K562 (cell line): ENCODE measurements around the gene ABCB10. TPM values are rescaled to one million over a fixed set of nuclear protein-coding genes. Genes with fewer than 3 reads are reported as not detected.
A peak's percentile ranks its signal among the peaks of the same experiment; 100 is the strongest.

Source experiments
- BHLHE40 ChIP-seq: IDR thresholded peaks from 2 replicates; pipeline ENCODE4 v1.6.1; 2011; ENCODE audit warnings: low read length, improper control_type of control experiment
- COPS2 ChIP-seq: fragments of 450-650 bp; conservative IDR thresholded peaks from 2 replicates; pipeline ENCODE4 v1.6.1; 2016; ENCODE audit warnings: mild to moderate bottlenecking, moderate library complexity
- EP300 ChIP-seq: IDR thresholded peaks from 2 replicates; pipeline ENCODE4 v1.6.1; 2012; ENCODE audit warnings: low read length, improper control_type of control experiment
- FOXK2 ChIP-seq, 2 experiments: fragments of 450-650 bp; IDR thresholded peaks in 1 of 2; conservative IDR thresholded peaks in 1 of 2; 2 replicates each; pipeline ENCODE4 v1.6.1; 2016; ENCODE audit warnings: low read depth in 2 of 2, mild to moderate bottlenecking in 1 of 2
- KLF16 ChIP-seq: IDR thresholded peaks from 2 replicates; pipeline ENCODE4 v1.6.1; 2016; ENCODE audit warnings: antibody characterized with exemption
- KLF6 ChIP-seq: fragments of 250-450 bp; sonication (Bioruptor Pico); IDR thresholded peaks from 2 replicates; pipeline ENCODE4 v1.4.0; 2020; ENCODE audit warnings: mild to moderate bottlenecking, moderate library complexity, borderline replicate concordance
- MAFK ChIP-seq: IDR thresholded peaks from 2 replicates; pipeline ENCODE4 v1.6.1; 2011; ENCODE audit warnings: low read length, improper control_type of control experiment
- MYC ChIP-seq, 2 experiments: fragments of 250-450 bp in 1 of 2; sonication (Bioruptor Pico) in 1 of 2; IDR thresholded peaks; 2 replicates each; pipeline versions ENCODE4 v1.5.1 to v1.6.1; 2012 to 2021; ENCODE audit warnings: low read depth in 2 of 2, borderline replicate concordance in 1 of 2, improper control_type of control experiment in 1 of 2, low read length in 1 of 2, mild to moderate bottlenecking in 1 of 2, moderate library complexity in 1 of 2
- NCOA4 ChIP-seq: fragments of 450-650 bp; IDR thresholded peaks from 2 replicates; pipeline ENCODE4 v1.6.1; 2018; ENCODE audit warnings: mild to moderate bottlenecking; ENCODE audit not compliant: partially characterized antibody
- PHF21A ChIP-seq: fragments of 450-650 bp; IDR thresholded peaks from 2 replicates; pipeline ENCODE4 v1.6.1; 2017; ENCODE audit warnings: low read depth, borderline replicate concordance
- POLR3G ChIP-seq: IDR thresholded peaks from 2 replicates; pipeline ENCODE4 v1.6.1; 2011; ENCODE audit not compliant: insufficient read length, insufficient replicate concordance; ENCODE audit errors: extremely low read depth
- RAD21 ChIP-seq, 2 experiments: fragments of 250-450 bp in 1 of 2; fragments of 450-650 bp in 1 of 2; sonication (Bioruptor Pico) in 1 of 2; formaldehyde crosslinking in 1 of 2; IDR thresholded peaks in 1 of 2; conservative IDR thresholded peaks in 1 of 2; 2 replicates each; pipeline versions ENCODE4 v1.4.0 to v1.8.0; 2020 to 2022; ENCODE audit warnings: mild to moderate bottlenecking in 2 of 2, moderate library complexity in 1 of 2
- RBFOX2 ChIP-seq: fragments of 200-400 bp; formaldehyde crosslinking; IDR thresholded peaks from 2 replicates; pipeline ENCODE4 v1.6.1; 2017; ENCODE audit warnings: low read depth, mild to moderate bottlenecking, low read length, moderate library complexity
- RCOR1 ChIP-seq, 2 experiments: IDR thresholded peaks; 2 replicates each; pipeline ENCODE4 v1.6.1; 2012; ENCODE audit warnings: low read depth in 2 of 2, low read length in 2 of 2, borderline replicate concordance in 1 of 2, improper control_type of control experiment in 1 of 2
- SMAD3 ChIP-seq: fragments of 450-650 bp; formaldehyde crosslinking; conservative IDR thresholded peaks from 2 replicates; pipeline ENCODE4 v1.4.0; 2020; ENCODE audit warnings: mild to moderate bottlenecking
- TBL1XR1 ChIP-seq, 2 experiments: IDR thresholded peaks; 2 replicates each; pipeline ENCODE4 v1.6.1; 2012; ENCODE audit warnings: improper control_type of control experiment in 2 of 2, low read length in 2 of 2, mild to moderate bottlenecking in 1 of 2
- TEAD1 ChIP-seq, 2 experiments: fragments of 450-650 bp in 1 of 2; sonication (generic) in 1 of 2; formaldehyde crosslinking; IDR thresholded peaks; 2 replicates each; pipeline versions ENCODE4 v1.4.0 to v1.8.0; 2020 to 2022; ENCODE audit warnings: mild to moderate bottlenecking in 2 of 2, missing genetic modification reagents in 1 of 2
- ZBTB1 ChIP-seq: sonication (generic); formaldehyde crosslinking; IDR thresholded peaks from 2 replicates; pipeline ENCODE4 v1.8.1; 2023; ENCODE audit warnings: missing genetic modification reagents, low read depth, mild to moderate bottlenecking, borderline replicate concordance
- ZNF324 ChIP-seq: fragments of 250-450 bp; sonication (Bioruptor Pico); IDR thresholded peaks from 2 replicates; pipeline ENCODE4 v1.4.0; 2020; ENCODE audit warnings: mild to moderate bottlenecking
- polyA plus RNA-seq, 8 experiments: library from polyadenylated mRNA; depleted of rRNA in 4 of 8; stranded (reverse) in 5 of 8; unstranded in 3 of 8; fragments of >200 nt; fragmentation: Nextera tagmentation in 2 of 8; fragmentation: Illumina TruSeq in 1 of 8; extraction: Ambion mirVana in 2 of 8; extraction: Trizol in 1 of 8; gene quantifications; 2 replicates each; pipeline versions ENCODE4 v1.2.1 to v1.2.3, GENCODE V29; 2011 to 2014; ENCODE audit warnings: inconsistent platforms in 1 of 8, missing spikeins in 1 of 8
- total RNA-seq, 7 experiments: library from RNA; depleted of rRNA in 6 of 7; stranded (reverse); fragments of >200 nt in 6 of 7; fragmentation: Illumina TruSeq in 2 of 7; extraction: Trizol in 2 of 7; gene quantifications; 2 replicates each; pipeline versions ENCODE4 v1.2.1 to v1.2.3, GENCODE V29; 2011 to 2021; ENCODE audit warnings: low replicate concordance in 1 of 7
- TF ChIP-seq, protein P1 (sequence below), 2 experiments: IDR thresholded peaks in 1 of 2; conservative IDR thresholded peaks in 1 of 2; 2 replicates each; pipeline ENCODE4 v1.6.1; 2016; ENCODE audit warnings: low read depth in 2 of 2, mild to moderate bottlenecking in 1 of 2, missing compliant biosample characterization in 1 of 2, missing genetic modification characterization in 1 of 2, moderate library complexity in 1 of 2
- TF ChIP-seq, protein P2 (sequence below): fragments of 450-650 bp; formaldehyde crosslinking; IDR thresholded peaks from 2 replicates; pipeline ENCODE4 v1.4.0; 2022; ENCODE audit warnings: missing genetic modification characterization

Gene ABCB10
- total and polyA plus RNA-seq, 9 of the 15 experiments (the other 6 are each of a cell fraction or from before 2014, with no cell fraction given): 12.4 to 54.8 (median 36.4) TPM

DNA sequence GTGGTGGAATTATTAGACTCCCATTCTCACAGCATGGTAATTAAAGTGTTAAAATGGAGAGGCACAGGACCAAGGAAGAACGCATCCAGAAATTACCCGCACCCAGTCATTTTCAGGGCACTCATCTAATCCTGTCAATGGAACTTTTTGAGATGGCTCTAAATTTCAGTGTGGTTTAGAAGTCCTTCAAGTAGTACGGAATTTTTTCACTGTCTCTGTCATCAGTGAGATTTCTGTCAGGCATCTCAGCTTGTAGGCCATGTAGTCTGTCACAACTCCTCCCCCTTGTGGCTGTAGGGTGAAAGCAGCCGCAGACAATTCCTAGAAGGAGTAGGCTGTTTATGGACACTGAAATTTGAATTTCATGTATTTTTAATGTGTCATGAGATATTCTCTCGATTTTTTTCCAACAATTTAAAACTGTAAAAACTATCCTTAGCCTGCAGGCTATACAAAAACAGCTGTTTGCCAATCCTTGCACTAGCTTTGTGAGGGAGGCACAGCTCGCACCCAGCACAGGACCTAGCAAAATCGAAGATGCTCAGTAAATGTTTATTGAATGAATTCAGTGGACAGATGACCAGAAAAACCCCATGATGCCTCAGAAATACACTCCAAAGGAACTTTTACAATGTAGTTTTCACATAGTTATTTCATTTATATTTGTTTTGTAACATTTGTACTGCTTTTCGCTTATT lies 43.8 kb downstream of the ABCB10 start (continued):
- TF ChIP-seq, protein P1, sequence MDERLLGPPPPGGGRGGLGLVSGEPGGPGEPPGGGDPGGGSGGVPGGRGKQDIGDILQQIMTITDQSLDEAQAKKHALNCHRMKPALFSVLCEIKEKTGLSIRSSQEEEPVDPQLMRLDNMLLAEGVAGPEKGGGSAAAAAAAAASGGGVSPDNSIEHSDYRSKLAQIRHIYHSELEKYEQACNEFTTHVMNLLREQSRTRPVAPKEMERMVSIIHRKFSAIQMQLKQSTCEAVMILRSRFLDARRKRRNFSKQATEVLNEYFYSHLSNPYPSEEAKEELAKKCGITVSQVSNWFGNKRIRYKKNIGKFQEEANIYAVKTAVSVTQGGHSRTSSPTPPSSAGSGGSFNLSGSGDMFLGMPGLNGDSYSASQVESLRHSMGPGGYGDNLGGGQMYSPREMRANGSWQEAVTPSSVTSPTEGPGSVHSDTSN (CRISPR knock-in tag; IDR thresholded peaks at IDR 0.05; ENCODE audit: low read depth): no peak
- TF ChIP-seq, protein P1 (tag; conservative IDR thresholded peaks at IDR 0.05; ENCODE audit: low read depth): peak; percentile 36; the same call in 1 of the 2 replicates
- TF ChIP-seq FOXK2 (conservative IDR thresholded peaks at IDR 0.05 in 1 of 2, IDR thresholded peaks at IDR 0.05 in 1 of 2; ENCODE audit: low read depth in 2 of 2): peak; percentile 14 to 53; a peak in 1 of 4 replicates
- 0 out of 2 replicates have a peak, but pooled peaks have one; percentile 36 for TF ChIP-seq KLF6
- TF ChIP-seq ZBTB1 (CRISPR knock-in tag): 0 out of 2 replicates have a peak, but pooled peaks have one; percentile 29
- 0 out of 2 replicates have a peak, but pooled peaks have one; percentile 30 for TF ChIP-seq BHLHE40
- no peak for TF ChIP-seq MYC (IDR thresholded peaks at IDR 0.05; ENCODE audit: low read depth, low read length)
- TF ChIP-seq MYC (CRISPR knock-in tag; IDR thresholded peaks at IDR 0.05; ENCODE audit: borderline replicate concordance, low read depth): no peak
- TF ChIP-seq RCOR1 (IDR thresholded peaks at IDR 0.05; ENCODE audit: borderline replicate concordance in 1 of 2, low read depth in 2 of 2, low read length in 2 of 2): peak in 1 of 2 experiments; percentile 65; a peak in 1 of 4 replicates
- no peak for TF ChIP-seq RBFOX2
- peak; percentile 77 to 86 for TF ChIP-seq RAD21 (CRISPR knock-in tag; conservative IDR thresholded peaks at IDR 0.05 in 1 of 2, IDR thresholded peaks at IDR 0.05 in 1 of 2)
- no peak for TF ChIP-seq ZNF324 (CRISPR knock-in tag)
- TF ChIP-seq NCOA4: no peak
- TF ChIP-seq TBL1XR1 (IDR thresholded peaks at IDR 0.05; ENCODE audit: low read length in 2 of 2): 0 out of 4 replicates have a peak, but pooled peaks of 1 of the 2 experiments have one; percentile 22
- no peak for TF ChIP-seq POLR3G
- peak in 1 of 2 experiments; percentile 79; a peak in 1 of 4 replicates for TF ChIP-seq TEAD1 (CRISPR knock-in tag; IDR thresholded peaks at IDR 0.05)
- TF ChIP-seq, protein P2, sequence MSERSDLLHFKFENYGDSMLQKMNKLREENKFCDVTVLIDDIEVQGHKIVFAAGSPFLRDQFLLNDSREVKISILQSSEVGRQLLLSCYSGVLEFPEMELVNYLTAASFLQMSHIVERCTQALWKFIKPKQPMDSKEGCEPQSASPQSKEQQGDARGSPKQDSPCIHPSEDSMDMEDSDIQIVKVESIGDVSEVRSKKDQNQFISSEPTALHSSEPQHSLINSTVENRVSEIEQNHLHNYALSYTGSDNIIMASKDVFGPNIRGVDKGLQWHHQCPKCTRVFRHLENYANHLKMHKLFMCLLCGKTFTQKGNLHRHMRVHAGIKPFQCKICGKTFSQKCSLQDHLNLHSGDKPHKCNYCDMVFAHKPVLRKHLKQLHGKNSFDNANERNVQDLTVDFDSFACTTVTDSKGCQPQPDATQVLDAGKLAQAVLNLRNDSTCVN (CRISPR knock-in tag): 0 out of 2 replicates have a peak, but pooled peaks have one; percentile 15
- no peak for TF ChIP-seq PHF21A
- TF ChIP-seq EP300: 0 out of 2 replicates have a peak, but pooled peaks have one; percentile 11
- TF ChIP-seq SMAD3 (CRISPR knock-in tag): 0 out of 2 replicates have a peak, but pooled peaks have one; percentile 63
- 0 out of 2 replicates have a peak, but pooled peaks have one; percentile 5 for TF ChIP-seq MAFK
- 0 out of 2 replicates have a peak, but pooled peaks have one; percentile 48 for TF ChIP-seq KLF16
- TF ChIP-seq COPS2: no peak
